Peyer's patch (tissue), 4 donors: ENCODE results near the gene FRMD7.

Experiments
- POLR2A ChIP-seq, 2 donors: fragments of 450-650 bp; IDR thresholded peaks; one replicate each; pipeline ENCODE4 v1.5.1; 2017; ENCODE audit warnings: antibody characterized with exemption in 2 of 2, mild to moderate bottlenecking in 2 of 2, moderate library complexity in 2 of 2
- TF ChIP-seq, protein P1 (sequence below), 6 experiments: fragments of 450-650 bp in 4 of 6; fragments of 200-600 bp in 2 of 6; sonication (generic) in 1 of 6; IDR thresholded peaks; one replicate each; pipeline ENCODE4 v1.5.1; 2017 to 2019; ENCODE audit warnings: antibody characterized with exemption in 6 of 6, mild to moderate bottlenecking in 3 of 6, moderate library complexity in 1 of 6

DNA sequence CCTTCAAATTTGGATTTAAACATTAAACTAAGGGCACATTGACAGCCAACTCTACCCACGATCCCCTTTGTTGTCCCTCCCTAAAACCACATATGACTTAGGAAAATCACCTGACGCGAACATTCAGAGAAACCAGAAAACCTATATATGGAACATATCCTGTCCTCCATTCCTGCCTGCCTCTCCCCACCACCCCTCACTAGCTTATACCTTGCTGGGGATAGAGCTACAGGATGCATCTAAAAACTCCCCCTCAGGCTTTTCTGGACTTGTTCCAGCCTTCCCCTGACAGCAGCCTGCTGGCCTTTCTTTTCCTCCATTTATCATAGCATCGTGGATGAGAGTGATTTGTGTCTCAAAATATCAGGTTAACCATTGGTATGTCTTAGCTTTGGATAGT, 96.0 kb downstream of the FRMD7 start:
- TF ChIP-seq, protein P1, sequence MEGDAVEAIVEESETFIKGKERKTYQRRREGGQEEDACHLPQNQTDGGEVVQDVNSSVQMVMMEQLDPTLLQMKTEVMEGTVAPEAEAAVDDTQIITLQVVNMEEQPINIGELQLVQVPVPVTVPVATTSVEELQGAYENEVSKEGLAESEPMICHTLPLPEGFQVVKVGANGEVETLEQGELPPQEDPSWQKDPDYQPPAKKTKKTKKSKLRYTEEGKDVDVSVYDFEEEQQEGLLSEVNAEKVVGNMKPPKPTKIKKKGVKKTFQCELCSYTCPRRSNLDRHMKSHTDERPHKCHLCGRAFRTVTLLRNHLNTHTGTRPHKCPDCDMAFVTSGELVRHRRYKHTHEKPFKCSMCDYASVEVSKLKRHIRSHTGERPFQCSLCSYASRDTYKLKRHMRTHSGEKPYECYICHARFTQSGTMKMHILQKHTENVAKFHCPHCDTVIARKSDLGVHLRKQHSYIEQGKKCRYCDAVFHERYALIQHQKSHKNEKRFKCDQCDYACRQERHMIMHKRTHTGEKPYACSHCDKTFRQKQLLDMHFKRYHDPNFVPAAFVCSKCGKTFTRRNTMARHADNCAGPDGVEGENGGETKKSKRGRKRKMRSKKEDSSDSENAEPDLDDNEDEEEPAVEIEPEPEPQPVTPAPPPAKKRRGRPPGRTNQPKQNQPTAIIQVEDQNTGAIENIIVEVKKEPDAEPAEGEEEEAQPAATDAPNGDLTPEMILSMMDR (IDR thresholded peaks at IDR 0.05) = no peak
- no peak for TF ChIP-seq POLR2A (IDR thresholded peaks at IDR 0.05)
